Neuronal stem cell (in vitro differentiated cells): Measurements from ENCODE around the gene CCDC71L.

Experiments
- DNase-seq: peaks from one replicate; pipeline ENCODE4 v3.0.0-alpha.2; 2013; ENCODE audit warnings: low spot score
- H2AFZ ChIP-seq: one replicate; pipeline ENCODE4 v1.6.1; 2013; ENCODE audit warnings: mild to moderate bottlenecking, low read length, inconsistent platforms
- H2AK5ac ChIP-seq: 2 replicates; pipeline ENCODE4 v1.6.1; 2013; ENCODE audit warnings: low read depth, mild to moderate bottlenecking, inconsistent platforms, low read length, moderate library complexity, mixed read lengths
- H2BK120ac ChIP-seq: 2 replicates; pipeline ENCODE4 v1.6.1; 2013; ENCODE audit warnings: low read depth, mild to moderate bottlenecking, inconsistent platforms, low read length, moderate library complexity, mixed read lengths
- H2BK12ac ChIP-seq: one replicate; pipeline ENCODE4 v1.6.1; 2013; ENCODE audit warnings: low read length, inconsistent platforms
- H2BK15ac ChIP-seq: 2 replicates; pipeline ENCODE4 v1.6.1; 2013; ENCODE audit warnings: mild to moderate bottlenecking, low read length, inconsistent platforms, mixed read lengths
- H2BK5ac ChIP-seq: one replicate; pipeline ENCODE4 v1.6.1; 2013; ENCODE audit warnings: inconsistent platforms, mild to moderate bottlenecking, low read length, moderate library complexity
- H3K14ac ChIP-seq: one replicate; pipeline ENCODE4 v1.6.1; 2013; ENCODE audit warnings: low read length, inconsistent platforms
- H3K18ac ChIP-seq: 2 replicates; pipeline ENCODE4 v1.6.1; 2013; ENCODE audit warnings: low read length, inconsistent platforms
- H3K23ac ChIP-seq: 2 replicates; pipeline ENCODE4 v1.6.1; 2013; ENCODE audit warnings: low read depth, mild to moderate bottlenecking, mixed read lengths, low read length, inconsistent platforms; ENCODE audit not compliant: poor library complexity
- H3K27ac ChIP-seq: replicated peaks from 3 replicates; pipeline ENCODE4 v1.5.1; 2013; ENCODE audit warnings: low read length, inconsistent platforms
- H3K27me3 ChIP-seq, 3 experiments: 2 replicates each; pipeline ENCODE4 v1.6.1; 2013; ENCODE audit warnings: low read length in 3 of 3, mild to moderate bottlenecking in 2 of 3, inconsistent platforms in 1 of 3, low read depth in 1 of 3, mixed read lengths in 1 of 3, moderate library complexity in 1 of 3; ENCODE audit not compliant: control insufficient read depth in 3 of 3, insufficient read depth in 3 of 3
- H3K36me3 ChIP-seq, 2 donors: replicated peaks in 1 of 2; 2 replicates each; pipeline ENCODE4 v1.6.1; 2013; ENCODE audit warnings: low read length in 2 of 2; ENCODE audit not compliant: control insufficient read depth in 2 of 2, insufficient read depth in 2 of 2
- H3K4ac ChIP-seq: 2 replicates; pipeline ENCODE4 v1.6.1; 2013; ENCODE audit warnings: inconsistent platforms, mild to moderate bottlenecking, low read length, moderate library complexity
- H3K4me1 ChIP-seq, 2 donors: 1 replicate in 1 of 2; 2 replicates in 1 of 2; pipeline ENCODE4 v1.6.1; 2013; ENCODE audit warnings: low read length in 2 of 2, low read depth in 1 of 2; ENCODE audit not compliant: control insufficient read depth in 2 of 2, insufficient read depth in 1 of 2
- H3K4me2 ChIP-seq: one replicate; pipeline ENCODE4 v1.6.1; 2013; ENCODE audit warnings: mild to moderate bottlenecking, low read length, inconsistent platforms; ENCODE audit not compliant: insufficient read depth, poor library complexity, severe bottlenecking
- H3K4me3 ChIP-seq, 2 donors: 2 replicates each; pipeline ENCODE4 v1.5.1; 2013; ENCODE audit warnings: low read length in 2 of 2, mild to moderate bottlenecking in 2 of 2, inconsistent platforms in 1 of 2, moderate library complexity in 1 of 2
- H3K79me1 ChIP-seq: one replicate; pipeline ENCODE4 v1.6.1; 2013; ENCODE audit warnings: low read depth, mild to moderate bottlenecking, inconsistent platforms, low read length, moderate library complexity
- H3K9ac ChIP-seq: one replicate; pipeline ENCODE4 v1.6.1; 2013; ENCODE audit warnings: mild to moderate bottlenecking, low read depth, low read length, inconsistent platforms; ENCODE audit not compliant: poor library complexity
- H3K9me3 ChIP-seq, 2 donors: replicated peaks in 1 of 2; 2 replicates each; pipeline versions ENCODE3 to v1.6.1; 2013; ENCODE audit warnings: low read length in 2 of 2, mild to moderate bottlenecking in 2 of 2, inconsistent platforms in 1 of 2, low read depth in 1 of 2, mixed read lengths in 1 of 2, moderate library complexity in 1 of 2; ENCODE audit not compliant: control insufficient read depth in 2 of 2, insufficient read depth in 1 of 2
- H4K8ac ChIP-seq: one replicate; pipeline ENCODE4 v1.6.1; 2013; ENCODE audit warnings: low read depth, mild to moderate bottlenecking, inconsistent platforms, low read length, moderate library complexity
- H4K91ac ChIP-seq: one replicate; pipeline ENCODE4 v1.6.1; 2013; ENCODE audit warnings: low read length, low read depth, mild to moderate bottlenecking, inconsistent platforms; ENCODE audit not compliant: poor library complexity
- WGBS, 2 donors: extraction: QIAGEN DNeasy Blood & Tissue Kit; methylation state at CpG; one replicate each; pipeline ENCODE4 v1.1.7; 2013; ENCODE audit warnings: missing lambda C conversion rate in 2 of 2, mixed read lengths in 1 of 2; ENCODE audit not compliant: insufficient read length in 2 of 2, insufficient replicate concordance in 1 of 2; ENCODE audit errors: extremely low coverage in 2 of 2; 5-methylcytosine and 5-hydroxymethylcytosine counted together

The CCDC71L gene

DNA sequence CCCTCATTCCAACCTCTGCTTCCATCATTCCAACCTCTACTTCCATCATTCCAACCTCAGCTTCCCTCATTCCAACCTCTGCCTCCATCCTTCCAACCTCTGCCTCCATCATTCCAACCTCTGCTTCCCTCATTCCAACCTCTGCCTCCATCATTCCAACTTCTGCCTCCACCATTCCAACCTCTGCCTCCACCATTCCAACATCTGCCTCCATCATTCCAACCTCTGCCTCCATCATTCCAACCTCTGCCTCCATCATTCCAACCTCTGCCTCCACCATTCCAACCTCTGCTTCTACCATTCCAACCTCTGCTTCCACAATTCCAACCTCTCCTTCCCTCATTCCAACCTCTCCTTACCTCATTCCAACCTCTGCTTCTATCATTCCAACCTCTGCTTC, 30.3 kb downstream of the CCDC71L start:
- H3K27me3 ChIP-seq: peaks cover 0 to 35% (median 0%) of the 10 kb centered on the region in 3 experiments
- H3K79me1 ChIP-seq: no peaks in the 10 kb centered on the region
- H3K27ac ChIP-seq: no peak overlapping the region
- DNase-seq: no peak
- no peak overlapping the region for H2BK15ac ChIP-seq
- no peaks in the 10 kb centered on the region for H3K9me3 ChIP-seq
- H2AK5ac ChIP-seq: no peak overlapping the region
- H4K8ac ChIP-seq: no peak overlapping the region
- H3K4ac ChIP-seq: no peak overlapping the region
- H3K4me3 ChIP-seq: no peak overlapping the region
- H3K4me1 ChIP-seq: no peaks in the 10 kb centered on the region
- H3K9ac ChIP-seq: no peak overlapping the region
- H2BK12ac ChIP-seq: no peak overlapping the region
- H3K36me3 ChIP-seq: no peaks in the 10 kb centered on the region
- no peak overlapping the region for H3K14ac ChIP-seq
- H4K91ac ChIP-seq: no peak overlapping the region
- H3K23ac ChIP-seq: no peak overlapping the region
- H2BK5ac ChIP-seq: no peak overlapping the region
- no peak overlapping the region for H3K4me2 ChIP-seq
- no peak overlapping the region for H2AFZ ChIP-seq
- H2BK120ac ChIP-seq: no peak overlapping the region
- H3K18ac ChIP-seq: no peak overlapping the region

DNA sequence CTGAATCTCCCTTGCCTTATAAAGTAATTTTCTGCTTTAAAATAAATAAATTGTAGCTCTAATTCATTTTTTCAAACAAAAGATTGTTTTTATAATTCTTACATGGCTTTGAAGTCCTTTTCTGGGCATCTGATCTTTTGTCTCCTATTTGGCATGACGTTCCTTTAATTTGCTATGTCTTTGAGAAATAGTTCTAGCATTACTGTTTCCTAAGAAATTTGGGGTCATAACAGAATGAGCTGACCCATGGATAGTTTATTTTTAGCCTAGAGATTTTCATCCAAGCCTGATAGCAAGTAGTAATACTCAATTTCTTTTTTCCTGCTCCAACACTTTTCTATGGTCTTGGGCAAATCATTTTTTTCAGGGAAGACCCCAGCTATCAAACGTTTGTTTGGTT, 31.4 kb downstream of the CCDC71L start:
- Histone ChIP-seq H2AFZ (no peak overlapping the region), H3K4me3 (no peak overlapping the region)

DNA sequence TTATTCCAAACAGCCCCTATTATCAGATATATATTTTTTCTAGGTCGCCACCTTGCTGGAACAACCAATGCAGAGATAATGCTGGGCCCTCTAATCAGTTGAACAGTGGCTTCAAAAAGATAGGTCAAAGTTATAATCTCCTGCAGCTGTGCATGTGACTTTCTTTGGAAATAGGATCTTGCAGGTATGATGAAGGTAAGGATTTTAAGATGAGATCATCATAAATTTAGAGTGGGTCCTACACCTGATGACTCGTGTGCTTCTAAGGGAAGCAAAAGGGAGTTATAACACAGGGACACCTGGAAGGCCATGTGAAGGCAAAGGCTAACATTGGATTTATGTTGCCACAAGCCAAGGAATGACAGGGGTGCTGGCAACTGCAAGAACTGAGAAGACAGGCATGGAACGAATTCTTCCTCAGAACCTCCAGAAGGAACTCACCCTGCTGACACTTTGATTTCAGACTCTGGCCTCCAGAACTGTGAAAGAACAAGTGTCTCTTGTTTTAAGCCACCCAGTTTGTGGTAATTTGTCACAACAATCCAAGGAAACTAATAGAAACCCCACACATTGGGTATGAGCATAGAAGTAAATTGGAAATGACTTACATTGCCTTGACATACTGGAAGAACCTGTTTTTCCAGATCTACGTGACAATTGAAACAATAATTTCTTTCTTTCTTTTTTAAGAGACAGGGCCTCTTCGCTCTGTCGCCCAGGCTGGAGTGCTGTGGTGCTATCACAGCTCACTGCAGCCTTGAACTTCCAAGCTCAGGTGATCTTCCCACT, 34.4 kb downstream of the CCDC71L start:
- WGBS, 2 donors: no CpG with 5 or more reads among the region's 6 CpGs
- Histone ChIP-seq H4K91ac (no peak overlapping the region), H3K4ac (no peak overlapping the region), H3K18ac (no peak overlapping the region), H2AFZ (no peak overlapping the region), H2BK15ac (no peak overlapping the region), H3K4me1 (no peaks in the 10 kb centered on the region), H3K79me1 (no peaks in the 10 kb centered on the region), H3K14ac (no peak overlapping the region), H3K23ac (no peak overlapping the region), H2BK5ac (no peak overlapping the region), H4K8ac (no peak overlapping the region), H2BK120ac (no peak overlapping the region), H3K27ac (no peak overlapping the region), H3K9ac (no peak overlapping the region), H3K4me3 (no peak overlapping the region), H3K27me3 (peaks cover 0 to 27% (median 0%) of the 10 kb centered on the region in 3 experiments), H2BK12ac (no peak overlapping the region), H3K36me3 (no peaks in the 10 kb centered on the region), H2AK5ac (no peak overlapping the region), H3K9me3 (peaks cover 0 to 2% of the 10 kb centered on the region in 2 donors), H3K4me2 (no peak overlapping the region)
- no peak for DNase-seq

More for the DNA sequence above, 31.4 kb downstream of the CCDC71L start:
- no peaks in the 10 kb centered on the region for H3K4me1 ChIP-seq
- H4K91ac ChIP-seq: no peak overlapping the region
- no peak overlapping the region for H2BK12ac ChIP-seq
- H4K8ac ChIP-seq: no peak overlapping the region
- no peak overlapping the region for H3K27ac ChIP-seq
- H3K23ac ChIP-seq: no peak overlapping the region
- H2BK5ac ChIP-seq: no peak overlapping the region
- H3K36me3 ChIP-seq: no peaks in the 10 kb centered on the region
- H2BK15ac ChIP-seq: no peak overlapping the region
- no peak overlapping the region for H2BK120ac ChIP-seq
- WGBS, 2 donors: no CpG with 5 or more reads among the region's 2 CpGs
- H3K4me2 ChIP-seq: no peak overlapping the region
- no peak overlapping the region for H3K9ac ChIP-seq
- H3K14ac ChIP-seq: no peak overlapping the region
- no peaks in the 10 kb centered on the region for H3K79me1 ChIP-seq
- H2AK5ac ChIP-seq: no peak overlapping the region
- peaks cover 0 to 35% (median 0%) of the 10 kb centered on the region in 3 experiments for H3K27me3 ChIP-seq
- no peaks in the 10 kb centered on the region for H3K9me3 ChIP-seq
- DNase-seq: no peak
- no peak overlapping the region for H3K4ac ChIP-seq
- H3K18ac ChIP-seq: no peak overlapping the region

DNA sequence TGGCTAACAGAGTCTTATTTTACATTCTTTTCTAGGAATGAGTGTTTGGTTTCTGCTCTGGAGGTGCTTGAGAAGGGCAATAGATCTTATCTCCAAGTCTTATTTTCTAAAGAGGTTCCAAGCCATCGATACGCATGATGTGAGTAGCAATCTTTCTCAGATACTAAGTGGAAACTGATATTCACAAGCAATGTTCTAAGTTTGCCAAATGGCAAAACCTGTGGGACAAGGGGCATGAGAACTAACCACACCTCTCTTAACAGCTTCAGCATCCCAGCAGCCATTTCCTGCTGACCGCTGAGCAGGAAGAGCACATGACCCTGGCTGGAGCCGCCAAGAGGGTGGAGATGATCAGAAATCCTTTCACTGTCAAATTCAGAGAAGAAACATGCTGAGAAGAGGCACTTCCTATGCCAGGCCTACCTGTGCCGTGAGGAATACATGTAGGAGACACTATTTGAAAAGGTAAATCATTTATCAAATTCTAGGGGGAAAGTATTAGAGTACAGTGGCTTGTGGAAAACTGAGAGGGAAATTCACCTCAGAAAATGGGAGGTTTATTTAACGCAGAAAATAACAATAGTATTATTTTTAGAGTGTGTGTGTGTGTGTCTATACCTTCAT, 35.2 kb downstream of the CCDC71L start:
- no CpG with 5 or more reads among the region's 6 CpGs for WGBS, 2 donors
- Histone ChIP-seq H2AK5ac (no peak overlapping the region), H3K27ac (no peak overlapping the region), H2AFZ (no peak overlapping the region), H4K91ac (no peak overlapping the region), H2BK5ac (no peak overlapping the region), H3K9me3 (peaks cover 0 to 2% of the 10 kb centered on the region in 2 donors), H3K4ac (no peak overlapping the region), H2BK12ac (no peak overlapping the region), H3K36me3 (no peaks in the 10 kb centered on the region), H3K14ac (no peak overlapping the region), H3K18ac (no peak overlapping the region), H3K27me3 (peaks cover 0 to 20% (median 0%) of the 10 kb centered on the region in 3 experiments), H4K8ac (no peak overlapping the region), H3K9ac (no peak overlapping the region), H3K4me1 (no peaks in the 10 kb centered on the region), H3K79me1 (no peaks in the 10 kb centered on the region), H3K4me2 (no peak overlapping the region), H3K4me3 (no peak overlapping the region), H3K23ac (no peak overlapping the region), H2BK15ac (no peak overlapping the region), H2BK120ac (no peak overlapping the region)
- no peak for DNase-seq
